ENCODE results near the gene NYAP1. TPM values are rescaled to one million over a fixed set of nuclear protein-coding genes. Genes with fewer than 3 reads are reported as not detected.

NYAP1 gene
- total RNA-seq, 4 donors from 2014 or later, result 0.51 to 1.1 (median 0.67) TPM

DNA sequence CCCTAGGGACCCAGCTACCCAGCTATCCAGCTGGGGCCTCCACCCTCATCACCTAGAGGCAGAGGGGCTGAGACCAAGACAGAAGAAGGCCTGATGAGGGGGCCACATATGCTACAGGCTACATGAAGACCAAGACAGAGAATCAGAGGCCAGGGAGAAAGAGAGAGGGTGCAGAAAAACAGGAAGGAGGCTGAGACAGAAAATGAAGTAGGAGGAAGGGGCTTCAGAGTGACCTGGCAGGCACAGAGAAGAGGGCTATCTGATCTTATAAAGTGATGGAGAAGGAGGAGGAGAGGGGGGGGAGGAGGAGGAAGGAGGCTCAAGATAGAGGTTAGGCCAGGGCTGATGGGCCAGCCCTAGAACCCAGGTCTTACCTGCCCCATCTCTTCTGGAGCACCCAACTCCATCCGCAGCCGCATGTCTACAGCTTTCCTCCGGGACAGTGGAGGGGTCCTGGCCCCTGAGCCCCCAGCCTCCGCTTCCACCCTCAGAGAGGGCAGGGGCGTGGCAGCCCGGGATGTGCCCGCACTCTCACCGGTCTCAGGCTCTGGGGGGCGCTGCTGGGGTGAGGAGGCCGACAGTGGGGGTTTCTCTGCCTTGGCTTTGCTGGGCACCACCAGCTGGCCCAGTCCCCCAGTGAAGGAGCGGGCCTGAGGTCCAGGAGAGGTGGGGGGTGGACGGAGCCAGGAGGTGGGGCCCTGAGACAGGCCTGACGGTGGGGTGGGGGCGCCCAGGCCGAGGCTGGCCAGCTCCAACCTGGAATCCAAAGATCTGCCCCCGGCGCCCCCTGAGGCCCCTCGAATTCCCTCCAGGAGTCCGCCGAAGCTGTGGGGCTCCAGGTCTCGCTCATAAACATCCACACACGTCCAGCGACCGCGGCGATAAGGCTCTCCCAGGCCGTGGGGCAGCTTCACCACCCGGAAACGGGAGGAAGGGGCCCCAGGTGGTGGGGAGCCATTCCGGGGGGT, 6.5 kb upstream of the NYAP1 start:
- peaks cover 15% of the 10 kb centered on the region for H3K36me3 ChIP-seq
- peaks cover 63% of the 10 kb centered on the region for H3K4me1 ChIP-seq
- peak overlapping the region; percentile 92 for H3K4me3 ChIP-seq
- H3K27me3 ChIP-seq, result no peaks in the 10 kb centered on the region
- H3K27ac ChIP-seq, result peak overlapping the region; percentile 73
- no peak for DNase-seq (ENCODE audit: low spot score in 2 of 2)
- H3K9me3 ChIP-seq, result no peaks in the 10 kb centered on the region
- WGBS, result 30% methylated on average over 6 of the region's 30 CpGs
- TF ChIP-seq CTCF (IDR thresholded peaks at IDR 0.05) (no peak), EP300 (IDR thresholded peaks at IDR 0.05) (no peak), POLR2A (IDR thresholded peaks at IDR 0.05) (no peak)

GRCh38 chr7:100477871-100478267, 5.9 kb upstream of the NYAP1 start:
- peaks cover 62% of the 10 kb centered on the region for H3K4me1 ChIP-seq

DNA sequence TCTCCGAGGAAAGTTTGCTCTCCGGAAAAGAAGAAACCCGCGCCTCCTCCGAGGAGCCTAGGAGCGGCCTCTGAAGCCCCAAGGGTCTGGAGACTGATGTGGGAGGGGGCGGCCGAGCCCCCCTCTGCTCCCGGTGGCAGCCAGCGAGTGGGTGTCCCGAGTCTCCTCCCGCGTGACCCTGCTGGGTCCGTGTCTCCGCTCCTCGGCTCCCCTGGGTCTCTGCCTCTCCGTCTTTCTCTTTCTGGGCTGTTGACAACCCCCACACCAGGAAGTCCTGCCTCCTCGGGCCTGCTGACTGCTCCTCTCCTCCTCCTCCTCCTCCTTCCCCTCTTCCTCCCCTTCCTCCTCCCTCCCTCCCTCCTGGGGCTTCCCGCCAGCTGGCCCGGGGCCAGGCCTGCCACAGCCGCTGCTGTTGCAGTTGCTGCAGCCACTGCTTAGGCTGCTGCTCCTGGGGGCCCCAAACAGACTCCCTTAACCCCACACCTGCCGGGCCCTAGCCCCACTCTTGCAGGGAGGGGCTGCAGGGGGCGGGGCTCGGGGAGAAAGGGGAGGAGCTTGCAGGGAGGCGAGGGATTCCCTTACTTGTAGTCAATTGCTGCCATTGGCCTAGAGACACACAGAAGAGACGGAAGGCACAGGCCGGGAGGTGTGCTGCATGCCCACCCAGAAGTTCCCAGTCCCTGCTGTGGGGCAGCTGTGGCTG, 4.6 kb upstream of the NYAP1 start, which contains the start of gene TSC22D4:
TSS of gene TSC22D4 (minus strand) at position 257 of the 703 bp plus-strand sequence. CDS start 1,176 bp downstream, outside the sequence.
- no peaks in the 10 kb centered on the region for H3K9me3 ChIP-seq
- H3K27ac ChIP-seq, result peak within 1 kb of the TSS; percentile 92
- 0% methylated on average over 7 of the region's 27 CpGs for whole genome bisulfite sequencing
- peak; percentile 97 for DNase-seq (ENCODE audit: low spot score in 2 of 2)
- H3K27me3 ChIP-seq, result no peaks in the 10 kb centered on the region
- H3K4me3 ChIP-seq, result peak within 1 kb of the TSS; percentile 92
- TF ChIP-seq POLR2AphosphoS5 (IDR thresholded peaks at IDR 0.05) (peak in 2 of 3 donors; percentile 54 to 65), EP300 (IDR thresholded peaks at IDR 0.05) (no peak), POLR2A (IDR thresholded peaks at IDR 0.05) (peak in 1 of 2 donors; percentile 53), CTCF (IDR thresholded peaks at IDR 0.05) (no peak)
- H3K4me1 ChIP-seq, result peaks cover 62% of the 10 kb centered on the region
- peaks cover 7% of the 10 kb centered on the region for H3K36me3 ChIP-seq

More at GRCh38 chr7:100477871-100478267, 5.9 kb upstream of the NYAP1 start:
- Histone ChIP-seq H3K27me3 (no peaks in the 10 kb centered on the region), H3K27ac (peak overlapping the region; percentile 73), H3K4me3 (peak overlapping the region; percentile 92), H3K36me3 (peaks cover 15% of the 10 kb centered on the region), H3K9me3 (no peaks in the 10 kb centered on the region)
- no peak for DNase-seq (ENCODE audit: low spot score in 2 of 2)
- TF ChIP-seq CTCF (IDR thresholded peaks at IDR 0.05) (no peak), POLR2A (IDR thresholded peaks at IDR 0.05) (no peak), EP300 (IDR thresholded peaks at IDR 0.05) (no peak), POLR2AphosphoS5 (IDR thresholded peaks at IDR 0.05) (no peak)
- 0% methylated on average over 11 of the region's 16 CpGs for WGBS

GRCh38 chr7:100481466-100481865, 2.3 kb upstream of the NYAP1 start:
- Histone ChIP-seq H3K36me3 (no peaks in the 10 kb centered on the region), H3K27me3 (no peaks in the 10 kb centered on the region), H3K4me1 (peaks cover 46% of the 10 kb centered on the region), H3K27ac (no peak overlapping the region), H3K4me3 (no peak overlapping the region), H3K9me3 (no peaks in the 10 kb centered on the region)
- WGBS, result 81% methylated on average over 1 of the region's 1 CpG
- no peak for TF ChIP-seq CTCF (IDR thresholded peaks at IDR 0.05)
- TF ChIP-seq POLR2AphosphoS5 (IDR thresholded peaks at IDR 0.05), result no peak
- no peak for TF ChIP-seq POLR2A (IDR thresholded peaks at IDR 0.05)
- TF ChIP-seq EP300 (IDR thresholded peaks at IDR 0.05), result no peak
- no peak for DNase-seq (ENCODE audit: low spot score in 2 of 2)

- no peak overlapping the region for H3K27ac ChIP-seq
Observed at GRCh38 chr7:100482728-100483089, 1.0 kb upstream of the NYAP1 start.

More at GRCh38 chr7:100482728-100483089, 1.0 kb upstream of the NYAP1 start:
- no peaks in the 10 kb centered on the region for H3K27me3 ChIP-seq
- DNase-seq (ENCODE audit: low spot score in 2 of 2), result no peak
- no peaks in the 10 kb centered on the region for H3K9me3 ChIP-seq
- WGBS, result 39% methylated on average over 14 of the region's 14 CpGs
- H3K4me3 ChIP-seq, result peak overlapping the region; percentile 74
- no peaks in the 10 kb centered on the region for H3K36me3 ChIP-seq
- peaks cover 34% of the 10 kb centered on the region for H3K4me1 ChIP-seq
- TF ChIP-seq CTCF (IDR thresholded peaks at IDR 0.05) (no peak), EP300 (IDR thresholded peaks at IDR 0.05) (no peak), POLR2A (IDR thresholded peaks at IDR 0.05) (no peak), POLR2AphosphoS5 (IDR thresholded peaks at IDR 0.05) (no peak)
